ENCODE measurements around the gene DRICH1.

DNA sequence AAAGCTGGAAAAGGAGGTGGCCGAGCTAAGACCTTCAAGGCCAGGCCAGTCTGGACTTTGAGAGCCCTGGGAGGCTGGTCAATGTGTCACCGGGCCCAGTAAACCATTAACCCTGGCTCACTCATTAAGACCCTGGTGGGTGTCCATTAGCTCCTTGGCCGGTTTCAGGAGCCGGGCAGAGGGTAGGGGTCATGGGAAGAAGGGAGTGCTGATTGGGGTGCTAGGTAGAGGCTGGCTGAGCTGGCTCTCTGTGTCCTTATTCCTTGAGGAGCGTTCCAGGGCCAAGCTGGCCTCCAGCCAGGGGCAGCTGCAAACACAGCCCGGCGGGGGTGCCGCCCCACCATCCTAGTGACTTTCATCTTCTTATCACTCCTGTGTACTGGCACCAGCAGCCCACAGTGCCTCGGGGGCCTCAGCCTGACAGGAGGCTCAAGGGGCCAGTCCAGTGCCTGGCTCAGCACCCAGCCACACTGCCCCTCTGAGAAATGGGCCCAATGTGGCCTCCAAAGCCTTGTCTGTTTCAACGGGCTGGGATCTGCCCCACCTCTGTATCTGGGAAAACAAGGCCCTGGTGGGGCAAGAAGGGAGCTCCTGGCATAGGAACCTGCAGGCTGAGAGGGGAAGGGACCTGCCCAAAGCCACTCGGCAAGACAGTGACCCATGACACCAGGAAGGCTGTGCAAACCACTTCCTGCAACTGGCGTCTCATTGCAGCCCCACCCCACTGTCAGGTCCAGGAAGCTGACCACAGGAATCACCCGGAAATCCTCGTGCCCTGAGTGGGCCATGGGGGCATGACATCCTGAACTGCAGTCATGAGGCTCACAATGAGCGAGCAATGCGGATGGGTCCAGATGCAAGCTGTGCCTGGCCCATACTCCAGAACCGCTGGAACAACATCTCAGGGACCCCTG, 43.6 kb upstream of the DRICH1 start:
- TF ChIP-seq EZH2 (IDR thresholded peaks at IDR 0.05; ENCODE audit: insufficient read depth, poor library complexity, severe bottlenecking) (no peak), EZH2phosphoT487 (IDR thresholded peaks at IDR 0.05; ENCODE audit: insufficient read depth, low read depth) (no peak)
